Measurements from ENCODE around the gene PDE8A. TPM values are rescaled to one million over a fixed set of nuclear protein-coding genes. Genes with fewer than 3 reads are reported as not detected.

Gene PDE8A
- total and polyA plus RNA-seq, 2 donors (not counting 3 experiments of a cell fraction or from before 2014, with no cell fraction given): 21.3 to 45.7 TPM

DNA sequence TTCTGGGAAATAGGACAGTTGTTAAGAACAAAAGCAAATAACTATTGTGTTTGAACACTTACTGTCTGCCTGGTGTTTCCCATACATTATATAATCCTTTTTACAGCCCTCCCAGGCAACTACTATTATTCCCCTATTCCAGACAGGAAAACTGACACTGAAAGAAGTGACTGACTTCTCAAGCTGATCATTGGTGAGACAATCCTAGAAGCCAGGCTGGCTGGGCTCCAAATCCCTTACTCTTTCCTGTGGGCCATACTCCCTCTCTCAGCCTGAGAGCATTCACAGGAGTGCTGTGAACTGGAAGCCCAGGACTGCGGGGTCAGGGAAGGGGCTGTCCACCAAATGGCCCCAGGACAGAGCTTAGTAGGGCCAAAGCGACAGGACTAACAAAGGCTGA lies 39.2 kb upstream of the PDE8A start:
- H3K4me3 ChIP-seq (replicated peaks in 1 of 3; ENCODE audit: insufficient read depth in 1 of 3, low read depth in 1 of 3, low read length in 3 of 3): no peak overlapping the region
- H3K27ac ChIP-seq (ENCODE audit: insufficient read depth, low read depth, low read length): no peak overlapping the region
- POLR2A ChIA-PET: no interaction called here
- no peak overlapping the region for H3K9ac ChIP-seq (replicated peaks; ENCODE audit: extremely low read depth, insufficient read depth, low read length)
- no peaks in the 10 kb centered on the region for H3K9me1 ChIP-seq (replicated peaks; ENCODE audit: control insufficient read depth, extremely low read depth, insufficient read depth, low read length)
- FAIRE-seq: no peak
- TF ChIP-seq JUN (IDR thresholded peaks at IDR 0.05; ENCODE audit: borderline replicate concordance, insufficient read depth, insufficient read length, low read depth) (no peak), MYC (IDR thresholded peaks at IDR 0.05; ENCODE audit: low read depth, low read length) (no peak), POLR2A (IDR thresholded peaks at IDR 0.05; ENCODE audit: low read depth, low read length) (no peak), POLR2AphosphoS5 (IDR thresholded peaks at IDR 0.05; ENCODE audit: insufficient read depth, low read depth, low read length) (no peak), GATA2 (IDR thresholded peaks at IDR 0.05; ENCODE audit: insufficient read depth, insufficient read length, low read depth, low read length) (no peak), EZH2 (IDR thresholded peaks at IDR 0.05; ENCODE audit: borderline replicate concordance, low read depth, low read length, severe bottlenecking) (no peak), FOS (IDR thresholded peaks at IDR 0.05; ENCODE audit: borderline replicate concordance, insufficient read depth, low read length) (no peak)
- TF ChIP-seq, protein P1, sequence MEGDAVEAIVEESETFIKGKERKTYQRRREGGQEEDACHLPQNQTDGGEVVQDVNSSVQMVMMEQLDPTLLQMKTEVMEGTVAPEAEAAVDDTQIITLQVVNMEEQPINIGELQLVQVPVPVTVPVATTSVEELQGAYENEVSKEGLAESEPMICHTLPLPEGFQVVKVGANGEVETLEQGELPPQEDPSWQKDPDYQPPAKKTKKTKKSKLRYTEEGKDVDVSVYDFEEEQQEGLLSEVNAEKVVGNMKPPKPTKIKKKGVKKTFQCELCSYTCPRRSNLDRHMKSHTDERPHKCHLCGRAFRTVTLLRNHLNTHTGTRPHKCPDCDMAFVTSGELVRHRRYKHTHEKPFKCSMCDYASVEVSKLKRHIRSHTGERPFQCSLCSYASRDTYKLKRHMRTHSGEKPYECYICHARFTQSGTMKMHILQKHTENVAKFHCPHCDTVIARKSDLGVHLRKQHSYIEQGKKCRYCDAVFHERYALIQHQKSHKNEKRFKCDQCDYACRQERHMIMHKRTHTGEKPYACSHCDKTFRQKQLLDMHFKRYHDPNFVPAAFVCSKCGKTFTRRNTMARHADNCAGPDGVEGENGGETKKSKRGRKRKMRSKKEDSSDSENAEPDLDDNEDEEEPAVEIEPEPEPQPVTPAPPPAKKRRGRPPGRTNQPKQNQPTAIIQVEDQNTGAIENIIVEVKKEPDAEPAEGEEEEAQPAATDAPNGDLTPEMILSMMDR (IDR thresholded peaks at IDR 0.05; ENCODE audit: extremely low read depth in 1 of 2, insufficient read depth in 1 of 2, low read depth in 1 of 2, low read length in 2 of 2): no peak
- TF ChIP-seq, protein P2, sequence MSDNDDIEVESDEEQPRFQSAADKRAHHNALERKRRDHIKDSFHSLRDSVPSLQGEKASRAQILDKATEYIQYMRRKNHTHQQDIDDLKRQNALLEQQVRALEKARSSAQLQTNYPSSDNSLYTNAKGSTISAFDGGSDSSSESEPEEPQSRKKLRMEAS (IDR thresholded peaks at IDR 0.05; ENCODE audit: insufficient read depth, insufficient read length): no peak
- H3K27me3 ChIP-seq (ENCODE audit: control insufficient read depth in 2 of 2, insufficient read depth in 2 of 2, low read length in 2 of 2): no peaks in the 10 kb centered on the region
- dilution Hi-C loops (cut with MboI; ENCODE audit: extremely low pct_ligation_motif_present, low sequenced_read_pairs) (no loop called here), intact Hi-C loops (cut with micrococcal nuclease) (no loop called here)
- no peaks in the 10 kb centered on the region for H3K36me3 ChIP-seq (ENCODE audit: control insufficient read depth in 2 of 2, extremely low read depth in 1 of 2, insufficient read depth in 2 of 2, low read length in 2 of 2)
- no peaks in the 10 kb centered on the region for H3K9me3 ChIP-seq (replicated peaks; ENCODE audit: control insufficient read depth, insufficient read depth, low read length)
- H3K4me2 ChIP-seq (ENCODE audit: insufficient read depth, low read length): no peak overlapping the region
- no peaks in the 10 kb centered on the region for H3K79me2 ChIP-seq (ENCODE audit: control insufficient read depth, insufficient read depth, low read length)
- peaks cover under 1% of the 10 kb centered on the region for H3K4me1 ChIP-seq (ENCODE audit: control insufficient read depth, extremely low read depth, insufficient read depth, low read length)
- H2AFZ ChIP-seq (ENCODE audit: low read depth, low read length): no peak overlapping the region
- no TSS peak for BruUV-seq (replicated peaks)
- CTCF ChIA-PET: interaction anchor here (1.0 to 2.2 kb wide), 2 partner anchors 13 to 14 kb away, joined by 5 to 7 read pairs; no protein-coding TSS in a partner anchor
- no peaks in the 10 kb centered on the region for H4K20me1 ChIP-seq (replicated peaks; ENCODE audit: control insufficient read depth, extremely low read depth, insufficient read depth, low read length)
- no peak for DNase-seq (ENCODE audit: low read depth, low spot score)
